Dermis blood vessel endothelial cell (primary cell): Measurements from ENCODE around the gene ITIH6. TPM values are rescaled to one million over a fixed set of nuclear protein-coding genes. Genes with fewer than 3 reads are reported as not detected.

Experiments
- DNase-seq: peaks from one replicate; pipeline ENCODE4 v3.0.0; 2010
- total RNA-seq: library from RNA; depleted of rRNA; stranded (reverse); fragments of >200 nt; gene quantifications from 2 replicates; pipeline ENCODE4 v1.2.3, GENCODE V29; 2014

ITIH6 gene
- total RNA-seq, 1 donor from 2014 or later: not detected

- no peak for DNase-seq
Observed at GRCh38 chrX:54715621-54716020, 82.4 kb downstream of the ITIH6 start.

GRCh38 chrX:54714424-54714823, 83.6 kb downstream of the ITIH6 start:
- no peak for DNase-seq

GRCh38 chrX:54711735-54712134, 86.3 kb downstream of the ITIH6 start:
- DNase-seq: no peak

- no peak for DNase-seq
Observed at GRCh38 chrX:54710920-54711319, 87.1 kb downstream of the ITIH6 start.

GRCh38 chrX:54708404-54708803, 89.7 kb downstream of the ITIH6 start:
- no peak for DNase-seq

Other genes with a start within 250 kb of the ITIH6 start
- 224 and 341 TPM in 2 replicates for gene MAGED2, start 9.5 kb upstream of the ITIH6 start, total RNA-seq
- 4.4 and 5.9 TPM in 2 replicates for gene TRO, start 122.6 kb upstream of the ITIH6 start, total RNA-seq
- gene PFKFB1, start 195.9 kb upstream of the ITIH6 start, total RNA-seq: 0.05 TPM in 1 of 2 replicates, not detected in the other
- 8.3 and 12.6 TPM in 2 replicates for gene APEX2, start 202.1 kb upstream of the ITIH6 start, total RNA-seq
- not detected in 2 replicates for gene ALAS2, start 232.7 kb upstream of the ITIH6 start, total RNA-seq